Chondrocyte (in vitro differentiated cells): ENCODE measurements around the gene NLE1. TPM values are rescaled to one million over a fixed set of nuclear protein-coding genes. Genes with fewer than 3 reads are reported as not detected.

Experiments
- DNase-seq: peaks from one replicate; pipeline ENCODE4 v3.0.0; 2021; ENCODE audit warnings: mixed read lengths, low spot score
- H3K27ac Mint-ChIP-seq: one replicate; pipeline ENCODE4 v1.8.0; 2021; ENCODE audit warnings: mild to moderate bottlenecking, moderate library complexity, mixed read lengths; ENCODE audit not compliant: unreplicated experiment
- H3K27me3 Mint-ChIP-seq: 2 replicates; pipeline ENCODE4 v1.8.0; 2021; ENCODE audit warnings: low read depth, mixed read lengths
- H3K36me3 Mint-ChIP-seq: 2 replicates; pipeline ENCODE4 v1.8.0; 2021; ENCODE audit warnings: low read depth, mixed read lengths
- H3K4me1 Mint-ChIP-seq: 2 replicates; pipeline ENCODE4 v1.8.0; 2021; ENCODE audit warnings: low read depth, mild to moderate bottlenecking, mixed read lengths
- H3K4me3 Mint-ChIP-seq: one replicate; pipeline ENCODE4 v1.8.0; 2021; ENCODE audit warnings: mild to moderate bottlenecking, moderate library complexity, mixed read lengths; ENCODE audit not compliant: unreplicated experiment
- H3K9me3 Mint-ChIP-seq: 2 replicates; pipeline ENCODE4 v1.8.0; 2021; ENCODE audit warnings: low read depth, mixed read lengths
- total RNA-seq: library from RNA; stranded (reverse); gene quantifications from 3 replicates; pipeline ENCODE4 v1.2.1, GENCODE V29; 2021
- TF ChIP-seq, protein P1 (sequence below): fragments of 200-600 bp; sonication (generic); IDR thresholded peaks from 2 replicates; pipeline ENCODE4 v1.5.0; 2021; ENCODE audit warnings: antibody characterized with exemption, mild to moderate bottlenecking, moderate library complexity

The NLE1 gene
- total RNA-seq, 1 donor from 2014 or later = 10.2 TPM

DNA sequence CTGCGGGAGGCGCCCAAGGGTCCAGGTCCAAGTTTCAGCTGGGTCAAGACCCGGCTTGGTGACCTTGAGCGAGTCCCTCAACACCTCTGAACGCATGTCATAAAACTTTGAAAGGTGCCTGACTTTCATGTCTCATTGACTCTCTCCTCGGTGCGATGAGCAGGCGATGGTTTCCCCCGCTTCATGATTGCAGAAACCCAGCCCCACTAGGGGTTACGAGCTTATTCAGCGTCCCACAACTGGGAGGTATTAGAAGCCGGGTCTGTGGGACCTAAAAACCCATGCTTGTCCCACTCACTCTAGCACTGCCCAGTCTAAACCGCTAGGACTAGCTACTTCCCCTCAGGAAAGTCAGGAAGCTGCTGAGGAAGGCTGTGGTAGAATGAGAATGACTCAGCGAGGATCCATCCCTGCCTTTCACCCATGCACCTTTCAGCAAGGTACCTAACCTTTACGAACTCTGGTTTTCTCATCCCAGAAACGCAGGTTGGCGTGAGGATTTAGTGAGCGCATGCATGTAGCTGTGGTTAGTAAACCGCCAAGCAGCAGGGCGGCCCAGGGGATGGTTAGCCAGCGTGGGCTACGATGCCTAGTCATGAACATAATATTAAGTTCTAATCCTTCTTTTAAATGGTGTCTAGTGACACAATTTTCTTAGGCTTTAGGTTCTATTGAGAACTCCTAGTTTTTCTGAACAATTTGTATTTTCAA lies 52.4 kb downstream of the NLE1 start:
- DNase-seq = no peak
- H3K9me3 Mint-ChIP-seq = no peaks in the 10 kb centered on the region

DNA sequence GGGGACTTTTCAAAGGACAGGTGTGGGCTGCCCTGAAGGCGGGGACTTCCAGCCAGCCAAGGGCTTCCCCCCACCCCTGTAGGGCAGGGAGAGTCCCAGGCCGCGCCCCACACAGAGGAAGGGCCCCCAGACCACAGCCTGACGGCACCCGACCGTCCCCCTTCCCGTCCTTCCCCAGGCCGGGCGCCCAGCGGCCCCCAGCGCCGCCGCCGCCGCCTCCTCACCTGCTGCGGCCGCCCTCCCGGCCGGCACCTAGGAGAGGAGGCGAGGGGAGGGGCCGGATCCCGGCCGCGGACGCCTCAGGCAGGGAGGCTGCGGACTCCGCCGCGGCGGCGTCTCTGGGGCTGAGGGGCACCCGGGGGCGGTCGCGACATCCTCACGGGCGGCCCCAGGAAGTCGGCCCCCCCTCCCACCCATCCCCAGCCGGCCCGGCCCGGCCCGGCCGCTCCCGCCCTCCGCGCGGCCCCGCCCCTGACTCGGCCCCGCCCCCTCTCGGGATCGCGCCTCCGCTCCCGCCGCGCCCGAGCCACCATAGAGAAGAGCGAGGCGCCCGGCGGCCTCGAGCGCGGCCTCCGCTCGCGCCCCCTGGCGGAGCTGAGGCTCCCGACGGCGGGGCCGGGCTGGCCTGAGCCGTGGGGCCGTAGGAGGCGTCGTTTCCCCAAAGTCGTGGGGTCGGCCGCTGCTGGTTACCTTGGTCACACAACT lies 53.1 kb downstream of the NLE1 start:
- TF ChIP-seq, protein P1, sequence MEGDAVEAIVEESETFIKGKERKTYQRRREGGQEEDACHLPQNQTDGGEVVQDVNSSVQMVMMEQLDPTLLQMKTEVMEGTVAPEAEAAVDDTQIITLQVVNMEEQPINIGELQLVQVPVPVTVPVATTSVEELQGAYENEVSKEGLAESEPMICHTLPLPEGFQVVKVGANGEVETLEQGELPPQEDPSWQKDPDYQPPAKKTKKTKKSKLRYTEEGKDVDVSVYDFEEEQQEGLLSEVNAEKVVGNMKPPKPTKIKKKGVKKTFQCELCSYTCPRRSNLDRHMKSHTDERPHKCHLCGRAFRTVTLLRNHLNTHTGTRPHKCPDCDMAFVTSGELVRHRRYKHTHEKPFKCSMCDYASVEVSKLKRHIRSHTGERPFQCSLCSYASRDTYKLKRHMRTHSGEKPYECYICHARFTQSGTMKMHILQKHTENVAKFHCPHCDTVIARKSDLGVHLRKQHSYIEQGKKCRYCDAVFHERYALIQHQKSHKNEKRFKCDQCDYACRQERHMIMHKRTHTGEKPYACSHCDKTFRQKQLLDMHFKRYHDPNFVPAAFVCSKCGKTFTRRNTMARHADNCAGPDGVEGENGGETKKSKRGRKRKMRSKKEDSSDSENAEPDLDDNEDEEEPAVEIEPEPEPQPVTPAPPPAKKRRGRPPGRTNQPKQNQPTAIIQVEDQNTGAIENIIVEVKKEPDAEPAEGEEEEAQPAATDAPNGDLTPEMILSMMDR = peak; percentile 89
- Mint-ChIP-seq H3K36me3 (no peaks in the 10 kb centered on the region), H3K27me3 (no peaks in the 10 kb centered on the region), H3K4me3 (peak overlapping the region; percentile 94), H3K4me1 (peaks cover 30% of the 10 kb centered on the region), H3K9me3 (no peaks in the 10 kb centered on the region), H3K27ac (peak overlapping the region; percentile 96)
- DNase-seq = no peak

More for the DNA sequence above, 52.4 kb downstream of the NLE1 start:
- TF ChIP-seq, protein P1 = peak; percentile 70
- Mint-ChIP-seq H3K4me1 (peaks cover 30% of the 10 kb centered on the region), H3K27ac (peak overlapping the region; percentile 76), H3K36me3 (no peaks in the 10 kb centered on the region), H3K27me3 (no peaks in the 10 kb centered on the region), H3K4me3 (peak overlapping the region; percentile 66)

DNA sequence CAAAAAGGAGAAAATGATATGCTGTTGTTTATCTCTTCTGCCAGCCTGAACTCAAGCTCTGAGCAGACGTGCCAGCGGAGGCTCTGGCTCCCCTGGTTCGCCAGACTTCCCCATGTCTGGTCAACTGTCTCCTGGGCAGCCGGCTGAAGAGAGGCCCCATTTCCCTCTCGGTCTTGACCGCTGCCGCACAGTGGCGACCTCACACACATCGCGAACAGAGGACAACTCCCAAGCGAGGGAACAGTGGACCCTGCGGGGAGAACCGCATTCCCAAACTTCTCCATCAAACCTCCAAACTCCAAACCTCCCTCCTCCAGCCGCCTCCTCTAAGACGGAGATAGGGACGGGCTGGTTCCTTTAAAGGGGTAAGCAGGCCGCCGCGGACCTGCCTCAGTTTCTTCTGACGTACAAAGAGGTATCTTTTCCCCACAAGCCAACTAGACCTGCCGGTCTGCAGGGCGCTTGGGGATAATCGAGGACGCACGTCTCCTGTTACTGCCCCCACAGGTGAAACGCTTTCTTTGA lies 53.7 kb downstream of the NLE1 start:
- DNase-seq = no peak
- H3K4me1 Mint-ChIP-seq = peaks cover 30% of the 10 kb centered on the region
- H3K27ac Mint-ChIP-seq = peak overlapping the region; percentile 96
- no peaks in the 10 kb centered on the region for H3K27me3 Mint-ChIP-seq
- H3K4me3 Mint-ChIP-seq = peak overlapping the region; percentile 94
- no peaks in the 10 kb centered on the region for H3K9me3 Mint-ChIP-seq
- TF ChIP-seq, protein P1 = peak; percentile 40
- H3K36me3 Mint-ChIP-seq = no peaks in the 10 kb centered on the region

DNA sequence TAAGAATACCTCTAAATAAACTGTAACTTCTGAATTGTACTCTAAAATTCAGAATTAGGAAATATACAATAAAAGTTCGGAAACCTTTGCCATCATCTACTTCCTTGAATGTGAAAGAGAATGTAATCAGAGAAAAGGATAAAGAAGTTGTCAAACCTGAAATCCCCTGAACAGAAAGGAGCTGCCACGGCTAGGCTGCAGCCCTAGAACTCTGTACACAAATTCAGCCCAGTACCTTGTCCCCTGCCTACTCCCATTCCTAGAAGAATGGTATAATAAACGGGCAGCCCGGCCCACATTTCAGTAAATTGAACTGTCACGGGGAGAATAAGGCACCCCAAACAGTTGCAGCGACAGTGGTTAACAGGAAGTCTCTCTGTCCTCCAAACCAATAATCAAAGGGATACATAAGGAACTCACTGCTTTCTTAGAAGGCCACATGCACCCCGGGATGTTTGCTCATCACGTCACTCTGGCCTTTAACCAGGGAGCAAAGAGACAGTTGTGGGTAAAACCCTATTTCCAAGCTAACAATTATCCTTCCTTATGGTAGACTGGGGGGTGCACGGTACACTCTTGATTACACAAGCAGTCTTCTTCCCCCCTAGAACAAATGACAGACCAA lies 54.3 kb downstream of the NLE1 start:
- no peak for DNase-seq
- H3K36me3 Mint-ChIP-seq = no peaks in the 10 kb centered on the region
- no peaks in the 10 kb centered on the region for H3K27me3 Mint-ChIP-seq
- H3K27ac Mint-ChIP-seq = peak overlapping the region; percentile 96
- H3K9me3 Mint-ChIP-seq = no peaks in the 10 kb centered on the region
- H3K4me1 Mint-ChIP-seq = peaks cover 35% of the 10 kb centered on the region
- TF ChIP-seq, protein P1 = no peak
- peak overlapping the region; percentile 94 for H3K4me3 Mint-ChIP-seq

DNA sequence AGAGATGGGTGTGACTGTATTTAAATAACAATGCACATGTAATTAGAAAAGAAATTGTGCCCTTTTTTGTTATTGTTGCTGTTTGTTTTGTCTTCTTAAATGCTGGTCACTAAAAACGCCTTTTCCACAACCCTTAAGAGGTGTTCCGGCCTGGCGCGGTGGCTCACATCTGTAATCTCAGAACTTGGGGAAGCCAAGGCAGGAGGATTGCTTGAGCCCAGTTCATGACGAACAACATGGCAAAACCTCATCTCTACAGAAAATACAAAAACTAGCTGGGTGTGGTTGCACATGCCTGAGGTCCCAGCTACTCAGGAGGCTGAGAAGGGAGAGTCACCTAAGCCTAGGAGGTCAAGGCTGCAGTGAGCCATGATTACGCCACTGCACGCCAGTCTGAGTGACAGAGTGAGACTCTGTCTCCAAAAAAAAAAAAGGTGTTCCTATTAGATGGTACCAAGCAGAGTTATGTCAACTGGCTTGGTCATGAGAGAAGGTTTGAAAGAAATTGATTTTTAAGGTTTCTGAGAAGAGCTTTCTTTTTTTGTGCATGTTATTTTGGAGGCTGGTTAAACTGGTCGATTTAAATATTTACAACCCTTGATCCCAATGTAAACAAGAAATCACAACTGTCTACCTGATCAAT lies 55.1 kb downstream of the NLE1 start:
- Mint-ChIP-seq H3K36me3 (no peaks in the 10 kb centered on the region), H3K27me3 (no peaks in the 10 kb centered on the region), H3K4me1 (peaks cover 43% of the 10 kb centered on the region), H3K9me3 (no peaks in the 10 kb centered on the region), H3K4me3 (peak overlapping the region; percentile 94), H3K27ac (peak overlapping the region; percentile 2)
- no peak for DNase-seq
- TF ChIP-seq, protein P1 = no peak
